ENCODE data around the gene CREB3L2. TPM values are rescaled to one million over a fixed set of nuclear protein-coding genes. Genes with fewer than 3 reads are reported as not detected.

Gene CREB3L2
- total and polyA plus RNA-seq, 2 donors (not counting 1 experiment from before 2014, with no cell fraction given): 13.8 to 25.1 TPM

DNA sequence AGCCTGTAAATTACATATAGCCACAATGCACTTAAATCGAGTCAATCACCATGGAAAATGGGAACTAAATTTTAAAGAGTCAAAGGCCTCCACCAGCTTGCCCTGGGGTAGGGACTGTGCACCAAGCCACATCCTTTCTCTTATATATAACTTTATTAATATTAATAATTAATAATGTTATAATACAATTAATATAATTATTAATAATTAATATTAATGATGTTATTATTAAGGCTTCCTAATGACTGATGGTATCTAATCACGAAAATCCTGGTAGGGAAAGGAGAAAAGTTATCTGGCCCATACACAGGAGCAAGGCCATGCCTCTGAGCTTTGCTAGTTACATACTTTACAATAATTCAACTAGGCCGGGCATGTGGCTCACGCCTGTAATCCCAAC is 87.9 kb downstream of the CREB3L2 start:
- Mint-ChIP-seq H3K4me1 (peaks cover 10% of the 10 kb centered on the region), H3K27ac (no peak overlapping the region), H3K27me3 (no peaks in the 10 kb centered on the region), H3K9me3 (ENCODE audit: insufficient read depth) (no peaks in the 10 kb centered on the region), H3K4me3 (no peak overlapping the region)
- intact Hi-C loops (cut with micrococcal nuclease): no loop called here
- Histone ChIP-seq H3K36me3 (replicated peaks in 1 of 2; ENCODE audit: control extremely low read depth in 1 of 2, control insufficient read depth in 1 of 2, extremely low read depth in 1 of 2, insufficient read depth in 2 of 2, low read length in 1 of 2) (peaks cover 10 to 34% of the 10 kb centered on the region in 2 experiments), H3K4me2 (replicated peaks; ENCODE audit: low read depth, low read length, poor library complexity, severe bottlenecking) (no peak overlapping the region), H3K4me1 (ENCODE audit: control insufficient read depth in 2 of 2, insufficient read depth in 2 of 2, low read length in 2 of 2) (no peaks in the 10 kb centered on the region), H3K4me3 (ENCODE audit: control extremely low read depth in 1 of 5, extremely low read depth in 1 of 5, insufficient read depth in 1 of 5, low read depth in 2 of 5, low read length in 4 of 5) (no peak overlapping the region), H3K27ac (ENCODE audit: low read length in 2 of 2) (no peak overlapping the region), H3K9me3 (ENCODE audit: control extremely low read depth in 1 of 3, control insufficient read depth in 2 of 3, insufficient read depth in 1 of 3, low read length in 2 of 3) (no peaks in the 10 kb centered on the region), H2AFZ (ENCODE audit: insufficient read depth, low read depth, low read length, poor library complexity, severe bottlenecking) (no peak overlapping the region), H3K79me2 (ENCODE audit: control insufficient read depth, insufficient read depth, low read length) (peaks cover 2% of the 10 kb centered on the region), H3K9ac (ENCODE audit: low read length) (no peak overlapping the region), H4K20me1 (ENCODE audit: control insufficient read depth, insufficient read depth, low read length, poor library complexity, severe bottlenecking) (no peaks in the 10 kb centered on the region), H3K27me3 (replicated peaks in 1 of 4; ENCODE audit: control extremely low read depth in 1 of 4, control insufficient read depth in 3 of 4, insufficient read depth in 4 of 4, low read length in 3 of 4) (no peaks in the 10 kb centered on the region)
- TF ChIP-seq CTCF (IDR thresholded peaks at IDR 0.05) (no peak), EZH2 (IDR thresholded peaks at IDR 0.05; ENCODE audit: borderline replicate concordance, insufficient read depth, low read depth, low read length, poor library complexity, severe bottlenecking) (no peak)
- ChIA-PET CTCF (interaction anchor here (1.2 kb wide), 1 partner anchor 95 kb away, joined by 4 read pairs; no protein-coding TSS in a partner anchor), POLR2A (no interaction called here)
- WGBS (ENCODE audit: insufficient coverage): 90% methylated on average over 2 of the region's 4 CpGs
- DNase-seq (no peak), ATAC-seq (ENCODE audit: low read depth) (no peak)

GRCh38 chr7:137909042-137909441 is 92.8 kb downstream of the CREB3L2 start:
- TF ChIP-seq EZH2 (IDR thresholded peaks at IDR 0.05; ENCODE audit: borderline replicate concordance, insufficient read depth, low read depth, low read length, poor library complexity, severe bottlenecking): no peak
- TF ChIP-seq CTCF (IDR thresholded peaks at IDR 0.05): no peak
- Mint-ChIP-seq H3K4me3 (no peak overlapping the region), H3K27me3 (no peaks in the 10 kb centered on the region), H3K27ac (no peak overlapping the region), H3K9me3 (ENCODE audit: insufficient read depth) (no peaks in the 10 kb centered on the region), H3K4me1 (no peaks in the 10 kb centered on the region)
- no peaks in the 10 kb centered on the region for H3K79me2 ChIP-seq (ENCODE audit: control insufficient read depth, insufficient read depth, low read length)
- H3K9ac ChIP-seq (ENCODE audit: low read length): no peak overlapping the region
- ATAC-seq (ENCODE audit: low read depth): no peak
- H3K27ac ChIP-seq (ENCODE audit: low read length in 2 of 2): no peak overlapping the region
- no peak overlapping the region for H3K4me3 ChIP-seq (ENCODE audit: control extremely low read depth in 1 of 5, extremely low read depth in 1 of 5, insufficient read depth in 1 of 5, low read depth in 2 of 5, low read length in 4 of 5)
- 98% methylated on average over 9 of the region's 11 CpGs for WGBS (ENCODE audit: insufficient coverage)
- H3K36me3 ChIP-seq (replicated peaks in 1 of 2; ENCODE audit: control extremely low read depth in 1 of 2, control insufficient read depth in 1 of 2, extremely low read depth in 1 of 2, insufficient read depth in 2 of 2, low read length in 1 of 2): peaks cover 25 to 43% of the 10 kb centered on the region in 2 experiments
- no peak for DNase-seq
- H3K4me2 ChIP-seq (replicated peaks; ENCODE audit: low read depth, low read length, poor library complexity, severe bottlenecking): no peak overlapping the region
- CTCF ChIA-PET: interaction anchor here (10.2 kb wide), 1 partner anchor 97 kb away, joined by 385 read pairs; the partner anchor contains the start of gene CREB3L2
- intact Hi-C loops (cut with micrococcal nuclease): loop anchor here (10.0 kb wide), 1 partner anchor 556 kb away; the partner anchor contains the start of gene TRIM24
- H3K4me1 ChIP-seq (ENCODE audit: control insufficient read depth in 2 of 2, insufficient read depth in 2 of 2, low read length in 2 of 2): no peaks in the 10 kb centered on the region
- peaks cover 0 to 1% (median 0%) of the 10 kb centered on the region in 3 donors for H3K9me3 ChIP-seq (ENCODE audit: control extremely low read depth in 1 of 3, control insufficient read depth in 2 of 3, insufficient read depth in 1 of 3, low read length in 2 of 3)
- POLR2A ChIA-PET: no interaction called here
- H4K20me1 ChIP-seq (ENCODE audit: control insufficient read depth, insufficient read depth, low read length, poor library complexity, severe bottlenecking): no peaks in the 10 kb centered on the region
- no peak overlapping the region for H2AFZ ChIP-seq (ENCODE audit: insufficient read depth, low read depth, low read length, poor library complexity, severe bottlenecking)
- no peaks in the 10 kb centered on the region for H3K27me3 ChIP-seq (replicated peaks in 1 of 4; ENCODE audit: control extremely low read depth in 1 of 4, control insufficient read depth in 3 of 4, insufficient read depth in 4 of 4, low read length in 3 of 4)

Measured in B cell (primary cell).